Prostate gland (tissue), 2 donors: ENCODE measurements around the gene CYP27A1. TPM values are rescaled to one million over a fixed set of nuclear protein-coding genes. Genes with fewer than 3 reads are reported as not detected.
A peak's percentile ranks its signal among the peaks of the same experiment; 100 is the strongest.

Source experiments
- DNase-seq: peaks from one replicate; pipeline ENCODE4 v3.0.0-alpha.2; 2019; ENCODE audit warnings: low spot score
- H3K27ac ChIP-seq, 2 donors: fragments of 200-600 bp; sonication (generic); 2 replicates each; pipeline ENCODE4 v1.5.1; 2017 to 2019
- H3K27me3 ChIP-seq: fragments of 200-600 bp; sonication (generic); replicated peaks from 2 replicates; pipeline ENCODE4 v1.5.1; 2019; ENCODE audit not compliant: insufficient read depth
- H3K36me3 ChIP-seq, 2 donors: fragments of 200-600 bp; sonication (generic); 1 replicate in 1 of 2; 2 replicates in 1 of 2; pipeline versions ENCODE4 v1.5.1 to v1.8.1; 2017 to 2019
- H3K4me1 ChIP-seq: fragments of 200-600 bp; sonication (generic); replicated peaks from 2 replicates; pipeline ENCODE4 v1.5.1; 2019
- H3K4me3 ChIP-seq, 2 donors: fragments of 200-600 bp; sonication (generic); 2 replicates each; pipeline ENCODE4 v1.5.1; 2017 to 2019
- H3K9me3 ChIP-seq: fragments of 200-600 bp; sonication (generic); 2 replicates; pipeline ENCODE4 v1.5.1; 2017
- CTCF ChIP-seq, 4 experiments: fragments of 200-600 bp in 2 of 4; fragments of 450-650 bp in 2 of 4; sonication (generic) in 2 of 4; IDR thresholded peaks; 1 replicate in 3 of 4; 2 replicates in 1 of 4; pipeline ENCODE4 v1.5.1; 2016 to 2019; ENCODE audit warnings: antibody characterized with exemption in 4 of 4, mild to moderate bottlenecking in 2 of 4, moderate library complexity in 2 of 4
- POLR2A ChIP-seq: fragments of 450-650 bp; IDR thresholded peaks from one replicate; pipeline ENCODE4 v1.6.1; 2016; ENCODE audit warnings: antibody characterized with exemption, mild to moderate bottlenecking
- POLR2AphosphoS5 ChIP-seq: sonication (generic); formaldehyde crosslinking; IDR thresholded peaks from one replicate; pipeline ENCODE4 v1.6.1; 2017; ENCODE audit warnings: antibody characterized with exemption
- WGBS: methylation state at CpG from one replicate; pipeline ENCODE4 v1.1.5; 2018; 5-methylcytosine and 5-hydroxymethylcytosine counted together
- intact Hi-C: fragments of 100-400 bp; cut with DNase I; formaldehyde crosslinking; loops from one replicate; pipeline ENCODE4 v1.14.2; 2022
- total RNA-seq, 2 donors: library from RNA; depleted of rRNA; stranded (reverse); fragments of >200 nt; gene quantifications; one replicate each; pipeline ENCODE4 v1.1.0, GENCODE V29; 2016

Gene CYP27A1
- total RNA-seq, 2 donors from 2014 or later = 97.7 to 98.3 TPM

GRCh38 chr2:218850796-218851195, 68.8 kb downstream of the CYP27A1 start:
- Histone ChIP-seq H3K4me3 (no peak overlapping the region), H3K27ac (no peak overlapping the region), H3K4me1 (no peaks in the 10 kb centered on the region), H3K9me3 (no peaks in the 10 kb centered on the region), H3K27me3 (no peaks in the 10 kb centered on the region), H3K36me3 (no peaks in the 10 kb centered on the region)
- 71% methylated on average over 2 of the region's 2 CpGs for WGBS
- TF ChIP-seq CTCF (IDR thresholded peaks at IDR 0.05) = no peak
- TF ChIP-seq POLR2AphosphoS5 = no peak
- no peak for TF ChIP-seq POLR2A
- intact Hi-C loops = no loop called here
- no peak for DNase-seq

GRCh38 chr2:218851286-218851685, 69.3 kb downstream of the CYP27A1 start:
- 39% methylated on average over 3 of the region's 3 CpGs for WGBS
- no peaks in the 10 kb centered on the region for H3K4me1 ChIP-seq
- TF ChIP-seq CTCF (IDR thresholded peaks at IDR 0.05) = no peak
- no peak for TF ChIP-seq POLR2AphosphoS5
- TF ChIP-seq POLR2A = no peak
- intact Hi-C loops = no loop called here
- H3K9me3 ChIP-seq = no peaks in the 10 kb centered on the region
- no peak overlapping the region for H3K27ac ChIP-seq
- no peak overlapping the region for H3K4me3 ChIP-seq
- H3K36me3 ChIP-seq = no peaks in the 10 kb centered on the region
- no peaks in the 10 kb centered on the region for H3K27me3 ChIP-seq
- no peak for DNase-seq

- peak; percentile 52 for DNase-seq
- intact Hi-C loops = no loop called here
- H3K4me1 ChIP-seq = no peaks in the 10 kb centered on the region
- WGBS = 31% methylated on average over 16 of the region's 16 CpGs
- no peaks in the 10 kb centered on the region for H3K36me3 ChIP-seq
- H3K4me3 ChIP-seq = no peak overlapping the region
- H3K27ac ChIP-seq = no peak overlapping the region
- TF ChIP-seq CTCF (IDR thresholded peaks at IDR 0.05) (peak; percentile 40 to 78 (median 73)), POLR2A (no peak), POLR2AphosphoS5 (no peak)
- no peaks in the 10 kb centered on the region for H3K9me3 ChIP-seq
- no peaks in the 10 kb centered on the region for H3K27me3 ChIP-seq
These were observed 71.1 kb downstream of the CYP27A1 start for GRCh38 chr2:218852911-218853667.

GRCh38 chr2:218853766-218854165, 71.8 kb downstream of the CYP27A1 start:
- no peak for TF ChIP-seq CTCF (IDR thresholded peaks at IDR 0.05)
- TF ChIP-seq POLR2AphosphoS5 = no peak
- no peak for TF ChIP-seq POLR2A

GRCh38 chr2:218854860-218855259, 72.9 kb downstream of the CYP27A1 start:
- Histone ChIP-seq H3K27me3 (no peaks in the 10 kb centered on the region), H3K27ac (no peak overlapping the region), H3K36me3 (no peaks in the 10 kb centered on the region), H3K9me3 (no peaks in the 10 kb centered on the region), H3K4me3 (no peak overlapping the region), H3K4me1 (no peaks in the 10 kb centered on the region)
- WGBS = 72% methylated on average over 5 of the region's 5 CpGs
- intact Hi-C loops = no loop called here
- TF ChIP-seq CTCF (IDR thresholded peaks at IDR 0.05) (no peak), POLR2A (no peak), POLR2AphosphoS5 (no peak)
- no peak for DNase-seq

More at GRCh38 chr2:218853766-218854165, 71.8 kb downstream of the CYP27A1 start:
- intact Hi-C loops = no loop called here
- Histone ChIP-seq H3K9me3 (no peaks in the 10 kb centered on the region), H3K27me3 (no peaks in the 10 kb centered on the region), H3K27ac (no peak overlapping the region), H3K4me1 (no peaks in the 10 kb centered on the region), H3K36me3 (no peaks in the 10 kb centered on the region), H3K4me3 (no peak overlapping the region)
- DNase-seq = no peak
- WGBS = 56% methylated on average over 5 of the region's 5 CpGs
